Measurements from ENCODE around the gene DAPK1.

DAPK1 gene

GRCh38 chr9:87642330-87643106 is 144.9 kb downstream of the DAPK1 start:
- DNase-seq (ENCODE audit: low read depth in 2 of 2), result no peak

GRCh38 chr9:87643107-87643650 is 145.5 kb downstream of the DAPK1 start:
- no peak for DNase-seq (ENCODE audit: low read depth in 2 of 2)

- DNase-seq (ENCODE audit: low read depth in 2 of 2), result no peak
Observed at GRCh38 chr9:87643778-87644570, 146.3 kb downstream of the DAPK1 start.

GRCh38 chr9:87644659-87645058 is 147.0 kb downstream of the DAPK1 start:
- no peak for DNase-seq (ENCODE audit: low read depth in 2 of 2)

- no peak for DNase-seq (ENCODE audit: low read depth in 2 of 2)
Observed at GRCh38 chr9:87646546-87646945, 148.9 kb downstream of the DAPK1 start.

GRCh38 chr9:87647114-87647513 is 149.4 kb downstream of the DAPK1 start:
- DNase-seq (ENCODE audit: low read depth in 2 of 2), result no peak

- no peak for DNase-seq (ENCODE audit: low read depth in 2 of 2)
Observed at GRCh38 chr9:87648606-87649005, 150.9 kb downstream of the DAPK1 start.

- DNase-seq (ENCODE audit: low read depth in 2 of 2), result no peak
Observed at GRCh38 chr9:87650611-87651295, 153.1 kb downstream of the DAPK1 start.

- no peak for DNase-seq (ENCODE audit: low read depth in 2 of 2)
Observed at GRCh38 chr9:87651431-87651830, 153.8 kb downstream of the DAPK1 start.

- DNase-seq (ENCODE audit: low read depth in 2 of 2), result no peak
Observed at GRCh38 chr9:87653941-87654340, 156.3 kb downstream of the DAPK1 start.

GRCh38 chr9:87655731-87656130 is 158.1 kb downstream of the DAPK1 start:
- no peak for DNase-seq (ENCODE audit: low read depth in 2 of 2)

GRCh38 chr9:87656485-87656884 is 158.8 kb downstream of the DAPK1 start:
- no peak for DNase-seq (ENCODE audit: low read depth in 2 of 2)

GRCh38 chr9:87657190-87657589 is 159.5 kb downstream of the DAPK1 start:
- no peak for DNase-seq (ENCODE audit: low read depth in 2 of 2)

- no peak for DNase-seq (ENCODE audit: low read depth in 2 of 2)
Observed at GRCh38 chr9:87657893-87658292, 160.2 kb downstream of the DAPK1 start.

GRCh38 chr9:87658511-87658910 is 160.8 kb downstream of the DAPK1 start:
- DNase-seq (ENCODE audit: low read depth in 2 of 2), result no peak

- no peak for DNase-seq (ENCODE audit: low read depth in 2 of 2)
Observed at GRCh38 chr9:87659534-87660419, 162.1 kb downstream of the DAPK1 start.

GRCh38 chr9:87661241-87661640 is 163.6 kb downstream of the DAPK1 start:
- DNase-seq (ENCODE audit: low read depth in 2 of 2), result no peak

- peak; percentile 58 to 81 for DNase-seq (ENCODE audit: low read depth in 2 of 2)
Observed at GRCh38 chr9:87662808-87663528, 165.3 kb downstream of the DAPK1 start.

- no peak for DNase-seq (ENCODE audit: low read depth in 2 of 2)
Observed at GRCh38 chr9:87663556-87663955, 165.9 kb downstream of the DAPK1 start.
